SK-MEL-5 (cell line): ENCODE results near the gene TP53I11. TPM values are rescaled to one million over a fixed set of nuclear protein-coding genes. Genes with fewer than 3 reads are reported as not detected.

Experiments
- DNase-seq: peaks from one replicate; pipeline ENCODE4 v3.0.0-alpha.2; 2016; ENCODE audit warnings: low read depth, low spot score
- in situ Hi-C: cut with HindIII; loops from 2 replicates; pipeline ENCODE4 v1.10.0; 2016; ENCODE audit warnings: low sequenced_read_pairs, high pct_unique_total_duplicates, low pct_unique_long_range_greater_than_20kb
- total RNA-seq: library from RNA; depleted of rRNA; stranded (reverse); fragments of >200 nt; shearing (Covaris generic); gene quantifications from 2 replicates; pipeline ENCODE4 v1.2.3, GENCODE V29; 2014

The TP53I11 gene
- total RNA-seq, 1 experiment from 2014 or later = 3.2 TPM

- DNase-seq = no peak
- in situ Hi-C loops = no loop called here
Measured at GRCh38 chr11:44980533-44981427, 30.1 kb upstream of the TP53I11 start.

GRCh38 chr11:44979543-44980399, 29.1 kb upstream of the TP53I11 start:
- peak; percentile 34 for DNase-seq
- in situ Hi-C loops = no loop called here

- no peak for DNase-seq
- in situ Hi-C loops = no loop called here
Measured at GRCh38 chr11:44978961-44979331, 28.3 kb upstream of the TP53I11 start.

- in situ Hi-C loops = no loop called here
Measured at GRCh38 chr11:44978274-44978960, 27.7 kb upstream of the TP53I11 start.

GRCh38 chr11:44977493-44977984, 26.9 kb upstream of the TP53I11 start:
- DNase-seq = peak; percentile 34
- in situ Hi-C loops = no loop called here

More at GRCh38 chr11:44978274-44978960, 27.7 kb upstream of the TP53I11 start:
- no peak for DNase-seq

- in situ Hi-C loops = no loop called here
- DNase-seq = no peak
Measured at GRCh38 chr11:44976576-44976975, 25.9 kb upstream of the TP53I11 start.

GRCh38 chr11:44974402-44975000, 23.8 kb upstream of the TP53I11 start:
- no peak for DNase-seq
- in situ Hi-C loops = no loop called here

GRCh38 chr11:44973632-44974401, 23.1 kb upstream of the TP53I11 start:
- in situ Hi-C loops = no loop called here
- DNase-seq = no peak

- no peak for DNase-seq
- in situ Hi-C loops = no loop called here
Measured at GRCh38 chr11:44972746-44973435, 22.2 kb upstream of the TP53I11 start.

GRCh38 chr11:44971185-44971584, 20.5 kb upstream of the TP53I11 start:
- in situ Hi-C loops = no loop called here
- DNase-seq = no peak

- in situ Hi-C loops = no loop called here
- DNase-seq = no peak
Measured at GRCh38 chr11:44970293-44970692, 19.6 kb upstream of the TP53I11 start.

- DNase-seq = no peak
- in situ Hi-C loops = no loop called here
Measured at GRCh38 chr11:44969651-44970252, 19.1 kb upstream of the TP53I11 start.

GRCh38 chr11:44968510-44968909, 17.8 kb upstream of the TP53I11 start:
- DNase-seq = no peak
- in situ Hi-C loops = no loop called here

GRCh38 chr11:44967930-44968496, 17.3 kb upstream of the TP53I11 start:
- no peak for DNase-seq
- in situ Hi-C loops = no loop called here

- no peak for DNase-seq
- in situ Hi-C loops = no loop called here
Measured at GRCh38 chr11:44966694-44967093, 16.0 kb upstream of the TP53I11 start.
